GM23338 (cell line): ENCODE measurements around the gene ZNF697. TPM values are rescaled to one million over a fixed set of nuclear protein-coding genes. Genes with fewer than 3 reads are reported as not detected.

Source experiments
- ATAC-seq: fragments of 200-7000 bp; cut with Tn5 transposase; 3 replicates; pipeline ENCODE4 v1.9.1; 2020
- DNase-seq: peaks from one replicate; pipeline ENCODE4 v3.0.0-alpha.2; 2015; ENCODE audit warnings: low spot score
- H2AFZ ChIP-seq: fragments of 200-600 bp; sonication (generic); 2 replicates; pipeline ENCODE4 v1.8.0; 2016; ENCODE audit warnings: antibody characterized with exemption, mild to moderate bottlenecking, moderate library complexity
- H3F3A ChIP-seq: fragments of 200-600 bp; sonication (generic); replicated peaks from 2 replicates; pipeline ENCODE4 v1.8.0; 2017; ENCODE audit warnings: antibody characterized with exemption, mixed run types, low read depth
- H3K27ac ChIP-seq: fragments of 200-600 bp; sonication (generic); 2 replicates; pipeline ENCODE4 v1.6.1; 2016; ENCODE audit warnings: low read depth
- H3K27me3 ChIP-seq: fragments of 200-600 bp; sonication (generic); 2 replicates; pipeline ENCODE4 v1.8.0; 2016; ENCODE audit warnings: mild to moderate bottlenecking, mixed run types, moderate library complexity; ENCODE audit not compliant: insufficient read depth
- H3K36me3 ChIP-seq: fragments of 200-600 bp; sonication (generic); 2 replicates; pipeline ENCODE4 v1.8.0; 2016; ENCODE audit warnings: mild to moderate bottlenecking; ENCODE audit not compliant: insufficient read depth
- H3K4me1 ChIP-seq: fragments of 200-600 bp; sonication (generic); 2 replicates; pipeline ENCODE4 v1.8.0; 2016; ENCODE audit warnings: mild to moderate bottlenecking, moderate library complexity; ENCODE audit not compliant: insufficient read depth
- H3K4me2 ChIP-seq: fragments of 200-600 bp; sonication (generic); 2 replicates; pipeline ENCODE4 v1.7.1; 2017; ENCODE audit warnings: mixed run types
- H3K4me3 ChIP-seq: fragments of 200-600 bp; sonication (generic); 2 replicates; pipeline ENCODE4 v1.6.1; 2016; ENCODE audit warnings: mixed run types
- H3K79me2 ChIP-seq: fragments of 200-600 bp; sonication (generic); replicated peaks from 2 replicates; pipeline ENCODE4 v1.8.0; 2017; ENCODE audit warnings: mild to moderate bottlenecking; ENCODE audit not compliant: insufficient read depth
- H3K9me2 ChIP-seq: fragments of 200-600 bp; sonication (generic); 2 replicates; pipeline ENCODE4 v1.8.0; 2017; ENCODE audit not compliant: insufficient read depth
- H4K20me1 ChIP-seq: fragments of 200-600 bp; sonication (generic); replicated peaks from 2 replicates; pipeline ENCODE4 v1.8.0; 2017; ENCODE audit warnings: mild to moderate bottlenecking; ENCODE audit not compliant: insufficient read depth
- H3K27ac Mint-ChIP-seq: 2 replicates; pipeline ENCODE4 v1.8.0; 2020; ENCODE audit warnings: inconsistent platforms, mild to moderate bottlenecking, moderate library complexity, mixed read lengths
- H3K27me3 Mint-ChIP-seq: 3 replicates; pipeline ENCODE4 v1.8.0; 2022; ENCODE audit warnings: low read depth, mild to moderate bottlenecking, moderate library complexity, mixed read lengths, inconsistent platforms; ENCODE audit not compliant: insufficient read depth, poor library complexity
- H3K36me3 Mint-ChIP-seq: 3 replicates; pipeline ENCODE4 v1.8.0; 2021; ENCODE audit warnings: low read depth, mild to moderate bottlenecking, inconsistent platforms, moderate library complexity, mixed read lengths
- H3K4me1 Mint-ChIP-seq: 3 replicates; pipeline ENCODE4 v1.8.0; 2020; ENCODE audit warnings: mild to moderate bottlenecking, inconsistent platforms, mixed read lengths
- H3K4me3 Mint-ChIP-seq: 3 replicates; pipeline ENCODE4 v1.8.0; 2021; ENCODE audit warnings: moderate library complexity, mild to moderate bottlenecking, inconsistent platforms, mixed read lengths
- H3K9me3 Mint-ChIP-seq: 3 replicates; pipeline ENCODE4 v1.8.0; 2020; ENCODE audit warnings: moderate library complexity, mild to moderate bottlenecking, inconsistent platforms, mixed read lengths
- CREB1 ChIP-seq: fragments of 250-450 bp; sonication (Bioruptor Pico); IDR thresholded peaks from 2 replicates; pipeline ENCODE4 v1.5.0; 2020; ENCODE audit warnings: low read depth, mild to moderate bottlenecking, moderate library complexity
- EZH2 ChIP-seq: fragments of 200-600 bp; sonication (generic); IDR thresholded peaks from one replicate; pipeline ENCODE4 v1.8.0; 2017; ENCODE audit warnings: antibody characterized with exemption, mild to moderate bottlenecking, low read depth; ENCODE audit not compliant: unreplicated experiment
- EZH2phosphoT487 ChIP-seq: fragments of 200-600 bp; sonication (generic); IDR thresholded peaks from one replicate; pipeline ENCODE4 v1.8.1; 2018; ENCODE audit warnings: antibody characterized with exemption; ENCODE audit not compliant: unreplicated experiment
- JUNB ChIP-seq: IDR thresholded peaks from one replicate; pipeline ENCODE4 v1.6.1; 2016; ENCODE audit warnings: antibody characterized with exemption; ENCODE audit not compliant: unreplicated experiment
- REST ChIP-seq: IDR thresholded peaks from one replicate; pipeline ENCODE4 v1.6.1; 2018; ENCODE audit warnings: antibody characterized with exemption; ENCODE audit not compliant: unreplicated experiment
- ZNF331 ChIP-seq: fragments of 250-450 bp; sonication (Bioruptor Pico); IDR thresholded peaks from 2 replicates; pipeline ENCODE4 v1.5.0; 2020; ENCODE audit warnings: low read depth, mild to moderate bottlenecking, moderate library complexity
- polyA plus RNA-seq: library from polyadenylated mRNA; unstranded; fragments of >200 nt; fragmentation: Nextera tagmentation; extraction: Ambion mirVana; gene quantifications from 2 replicates; pipeline ENCODE4 v1.2.1, GENCODE V29; 2016
- total RNA-seq: library from RNA; depleted of rRNA; stranded (reverse); fragments of >200 nt; shearing (Covaris generic); gene quantifications from 2 replicates; pipeline ENCODE4 v1.2.3, GENCODE V29; 2014
- TF ChIP-seq, protein P1 (sequence below): IDR thresholded peaks from 2 replicates; pipeline ENCODE4 v1.6.1; 2016; ENCODE audit warnings: antibody characterized with exemption
- TF ChIP-seq, protein P2 (sequence below): fragments of 250-450 bp; sonication (Bioruptor Pico); IDR thresholded peaks from 2 replicates; pipeline ENCODE4 v1.5.0; 2020; ENCODE audit warnings: mild to moderate bottlenecking, moderate library complexity

ZNF697 gene
- total and polyA plus RNA-seq, 2 experiments from 2014 or later, result 5.4 to 32.0 TPM

DNA sequence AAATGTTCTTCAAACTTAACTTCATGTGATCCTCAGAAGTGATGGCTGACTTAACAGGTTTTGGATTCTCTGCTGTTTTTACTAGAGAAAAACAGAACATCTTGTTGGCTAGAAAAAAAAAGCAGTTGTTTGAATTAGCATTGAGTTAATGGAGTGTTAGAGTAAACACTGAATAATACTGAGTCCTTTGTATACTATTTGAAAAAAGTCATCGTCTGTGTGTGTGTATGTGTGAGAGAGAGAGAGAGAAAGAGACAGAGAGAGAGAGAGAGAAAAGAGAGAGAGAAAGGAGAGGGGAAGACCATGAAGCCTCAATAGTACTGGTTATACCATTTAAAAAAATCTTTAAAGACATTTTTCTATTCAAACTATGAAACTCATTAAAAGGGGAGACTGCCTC is 10.4 kb downstream of the ZNF697 start:
- Histone ChIP-seq H3K36me3 (peaks cover 8% of the 10 kb centered on the region; the same call in 1 of the 2 replicates), H3K4me2 (no peak overlapping the region), H3K9me2 (no peaks in the 10 kb centered on the region), H3K79me2 (peaks cover 100% of the 10 kb centered on the region), H3F3A (no peaks in the 10 kb centered on the region), H2AFZ (no peak overlapping the region), H3K4me3 (no peak overlapping the region), H3K27me3 (no peaks in the 10 kb centered on the region), H3K4me1 (peaks cover 47% of the 10 kb centered on the region), H4K20me1 (peaks cover 43% of the 10 kb centered on the region), H3K27ac (no peak overlapping the region)
- H3K4me3 Mint-ChIP-seq, result no peak overlapping the region
- ATAC-seq (no peak), DNase-seq (no peak)
- peaks cover 20% of the 10 kb centered on the region for H3K4me1 Mint-ChIP-seq
- no peak for TF ChIP-seq CREB1 (CRISPR knock-in tag)
- no peak for TF ChIP-seq EZH2
- no peak for TF ChIP-seq ZNF331 (CRISPR knock-in tag)
- TF ChIP-seq REST, result no peak
- no peak for TF ChIP-seq JUNB
- TF ChIP-seq, protein P1, sequence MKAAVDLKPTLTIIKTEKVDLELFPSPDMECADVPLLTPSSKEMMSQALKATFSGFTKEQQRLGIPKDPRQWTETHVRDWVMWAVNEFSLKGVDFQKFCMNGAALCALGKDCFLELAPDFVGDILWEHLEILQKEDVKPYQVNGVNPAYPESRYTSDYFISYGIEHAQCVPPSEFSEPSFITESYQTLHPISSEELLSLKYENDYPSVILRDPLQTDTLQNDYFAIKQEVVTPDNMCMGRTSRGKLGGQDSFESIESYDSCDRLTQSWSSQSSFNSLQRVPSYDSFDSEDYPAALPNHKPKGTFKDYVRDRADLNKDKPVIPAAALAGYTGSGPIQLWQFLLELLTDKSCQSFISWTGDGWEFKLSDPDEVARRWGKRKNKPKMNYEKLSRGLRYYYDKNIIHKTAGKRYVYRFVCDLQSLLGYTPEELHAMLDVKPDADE, result no peak
- TF ChIP-seq EZH2phosphoT487, result no peak
- peaks cover 21% of the 10 kb centered on the region for H3K36me3 Mint-ChIP-seq
- H3K27ac Mint-ChIP-seq, result no peak overlapping the region
- no peaks in the 10 kb centered on the region for H3K27me3 Mint-ChIP-seq
- H3K9me3 Mint-ChIP-seq, result no peaks in the 10 kb centered on the region

- Histone ChIP-seq H2AFZ (no peak overlapping the region), H3K27me3 (no peaks in the 10 kb centered on the region), H3K27ac (no peak overlapping the region), H3K36me3 (peaks cover 2% of the 10 kb centered on the region; the same call in 1 of the 2 replicates), H3F3A (peaks cover 5% of the 10 kb centered on the region; the same call in 1 of the 2 replicates), H3K4me2 (no peak overlapping the region), H3K4me1 (peaks cover 51% of the 10 kb centered on the region), H4K20me1 (peaks cover 49% of the 10 kb centered on the region), H3K79me2 (peaks cover 98% of the 10 kb centered on the region), H3K9me2 (0 out of 2 replicates have a peak, but pooled peaks cover 3% of the 10 kb centered on the region), H3K4me3 (no peak overlapping the region)
- DNase-seq, result no peak
- H3K36me3 Mint-ChIP-seq, result peaks cover 11% of the 10 kb centered on the region; the same call in 2 of the 3 replicates
- H3K4me1 Mint-ChIP-seq, result peaks cover 31% of the 10 kb centered on the region
- no peak overlapping the region for H3K4me3 Mint-ChIP-seq
- no peaks in the 10 kb centered on the region for H3K27me3 Mint-ChIP-seq
- no peaks in the 10 kb centered on the region for H3K9me3 Mint-ChIP-seq
- no peak overlapping the region for H3K27ac Mint-ChIP-seq
- no peak for ATAC-seq
- TF ChIP-seq, protein P2, sequence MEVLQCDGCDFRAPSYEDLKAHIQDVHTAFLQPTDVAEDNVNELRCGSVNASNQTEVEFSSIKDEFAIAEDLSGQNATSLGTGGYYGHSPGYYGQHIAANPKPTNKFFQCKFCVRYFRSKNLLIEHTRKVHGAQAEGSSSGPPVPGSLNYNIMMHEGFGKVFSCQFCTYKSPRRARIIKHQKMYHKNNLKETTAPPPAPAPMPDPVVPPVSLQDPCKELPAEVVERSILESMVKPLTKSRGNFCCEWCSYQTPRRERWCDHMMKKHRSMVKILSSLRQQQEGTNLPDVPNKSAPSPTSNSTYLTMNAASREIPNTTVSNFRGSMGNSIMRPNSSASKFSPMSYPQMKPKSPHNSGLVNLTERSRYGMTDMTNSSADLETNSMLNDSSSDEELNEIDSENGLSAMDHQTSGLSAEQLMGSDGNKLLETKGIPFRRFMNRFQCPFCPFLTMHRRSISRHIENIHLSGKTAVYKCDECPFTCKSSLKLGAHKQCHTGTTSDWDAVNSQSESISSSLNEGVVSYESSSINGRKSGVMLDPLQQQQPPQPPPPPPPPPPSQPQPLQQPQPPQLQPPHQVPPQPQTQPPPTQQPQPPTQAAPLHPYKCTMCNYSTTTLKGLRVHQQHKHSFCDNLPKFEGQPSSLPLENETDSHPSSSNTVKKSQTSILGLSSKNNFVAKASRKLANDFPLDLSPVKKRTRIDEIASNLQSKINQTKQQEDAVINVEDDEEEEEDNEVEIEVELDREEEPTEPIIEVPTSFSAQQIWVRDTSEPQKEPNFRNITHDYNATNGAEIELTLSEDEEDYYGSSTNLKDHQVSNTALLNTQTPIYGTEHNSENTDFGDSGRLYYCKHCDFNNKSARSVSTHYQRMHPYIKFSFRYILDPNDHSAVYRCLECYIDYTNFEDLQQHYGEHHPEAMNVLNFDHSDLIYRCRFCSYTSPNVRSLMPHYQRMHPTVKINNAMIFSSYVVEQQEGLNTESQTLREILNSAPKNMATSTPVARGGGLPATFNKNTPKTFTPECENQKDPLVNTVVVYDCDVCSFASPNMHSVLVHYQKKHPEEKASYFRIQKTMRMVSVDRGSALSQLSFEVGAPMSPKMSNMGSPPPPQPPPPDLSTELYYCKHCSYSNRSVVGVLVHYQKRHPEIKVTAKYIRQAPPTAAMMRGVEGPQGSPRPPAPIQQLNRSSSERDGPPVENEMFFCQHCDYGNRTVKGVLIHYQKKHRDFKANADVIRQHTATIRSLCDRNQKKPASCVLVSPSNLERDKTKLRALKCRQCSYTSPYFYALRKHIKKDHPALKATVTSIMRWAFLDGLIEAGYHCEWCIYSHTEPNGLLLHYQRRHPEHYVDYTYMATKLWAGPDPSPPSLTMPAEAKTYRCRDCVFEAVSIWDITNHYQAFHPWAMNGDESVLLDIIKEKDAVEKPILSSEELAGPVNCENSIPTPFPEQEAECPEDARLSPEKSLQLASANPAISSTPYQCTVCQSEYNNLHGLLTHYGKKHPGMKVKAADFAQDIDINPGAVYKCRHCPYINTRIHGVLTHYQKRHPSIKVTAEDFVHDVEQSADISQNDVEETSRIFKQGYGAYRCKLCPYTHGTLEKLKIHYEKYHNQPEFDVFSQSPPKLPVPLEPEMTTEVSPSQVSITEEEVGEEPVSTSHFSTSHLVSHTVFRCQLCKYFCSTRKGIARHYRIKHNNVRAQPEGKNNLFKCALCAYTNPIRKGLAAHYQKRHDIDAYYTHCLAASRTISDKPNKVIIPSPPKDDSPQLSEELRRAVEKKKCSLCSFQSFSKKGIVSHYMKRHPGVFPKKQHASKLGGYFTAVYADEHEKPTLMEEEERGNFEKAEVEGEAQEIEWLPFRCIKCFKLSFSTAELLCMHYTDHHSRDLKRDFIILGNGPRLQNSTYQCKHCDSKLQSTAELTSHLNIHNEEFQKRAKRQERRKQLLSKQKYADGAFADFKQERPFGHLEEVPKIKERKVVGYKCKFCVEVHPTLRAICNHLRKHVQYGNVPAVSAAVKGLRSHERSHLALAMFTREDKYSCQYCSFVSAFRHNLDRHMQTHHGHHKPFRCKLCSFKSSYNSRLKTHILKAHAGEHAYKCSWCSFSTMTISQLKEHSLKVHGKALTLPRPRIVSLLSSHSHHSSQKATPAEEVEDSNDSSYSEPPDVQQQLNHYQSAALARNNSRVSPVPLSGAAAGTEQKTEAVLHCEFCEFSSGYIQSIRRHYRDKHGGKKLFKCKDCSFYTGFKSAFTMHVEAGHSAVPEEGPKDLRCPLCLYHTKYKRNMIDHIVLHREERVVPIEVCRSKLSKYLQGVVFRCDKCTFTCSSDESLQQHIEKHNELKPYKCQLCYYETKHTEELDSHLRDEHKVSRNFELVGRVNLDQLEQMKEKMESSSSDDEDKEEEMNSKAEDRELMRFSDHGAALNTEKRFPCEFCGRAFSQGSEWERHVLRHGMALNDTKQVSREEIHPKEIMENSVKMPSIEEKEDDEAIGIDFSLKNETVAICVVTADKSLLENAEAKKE (CRISPR knock-in tag), result no peak
Observed at GRCh38 chr1:119636491-119637089, 11.5 kb downstream of the ZNF697 start.
